Colonic mucosa (tissue), 4 donors: ENCODE data around the gene PRKAB2. TPM values are rescaled to one million over a fixed set of nuclear protein-coding genes. Genes with fewer than 3 reads are reported as not detected.
A peak's percentile ranks its signal among the peaks of the same experiment; 100 is the strongest.

Experiments used
- DNase-seq: peaks from one replicate; pipeline ENCODE4 v3.0.0-alpha.2; 2020
- H3K27ac ChIP-seq: fragments of 200-600 bp; one replicate; pipeline ENCODE4 v1.8.0; 2021
- H3K27me3 ChIP-seq: fragments of 200-600 bp; one replicate; pipeline ENCODE4 v1.8.0; 2021
- H3K36me3 ChIP-seq: fragments of 200-600 bp; one replicate; pipeline ENCODE4 v1.8.0; 2021
- H3K4me1 ChIP-seq: fragments of 200-600 bp; one replicate; pipeline ENCODE4 v1.8.0; 2021; ENCODE audit warnings: mild to moderate bottlenecking
- H3K4me3 ChIP-seq: fragments of 200-600 bp; one replicate; pipeline ENCODE4 v1.8.0; 2021
- H3K9ac ChIP-seq, 2 donors: one replicate each; pipeline ENCODE4 v1.7.0; 2013; ENCODE audit warnings: control low read depth in 2 of 2, low read depth in 2 of 2, low read length in 2 of 2
- H3K9me3 ChIP-seq: fragments of 200-600 bp; one replicate; pipeline ENCODE4 v1.8.0; 2021
- intact Hi-C: fragments of 100-400 bp; cut with DNase I; formaldehyde crosslinking; loops from one replicate; pipeline ENCODE4 v1.14.1; 2022
- total RNA-seq, 2 donors: library from RNA; stranded (reverse); fragmentation: NEBNext Ultra II Directional in 1 of 2; extraction: Animal tissue kit (Norgen Biotek cat#: 25700) in 1 of 2; gene quantifications; one replicate each; pipeline ENCODE4 v1.2.1, GENCODE V29; 2021
- TF ChIP-seq, protein P1 (sequence below): fragments of 200-600 bp; IDR thresholded peaks from one replicate; pipeline ENCODE4 v1.8.0; 2022; ENCODE audit warnings: antibody characterized with exemption, mild to moderate bottlenecking
- donor health status: healthy.
- donor health status: DM: no; HTN: no; CAD: no.
- donor health status: DM: no; HTN: no; CAD: no.

Gene PRKAB2
- total RNA-seq, 2 donors from 2014 or later, result 11.3 to 22.5 TPM

DNA sequence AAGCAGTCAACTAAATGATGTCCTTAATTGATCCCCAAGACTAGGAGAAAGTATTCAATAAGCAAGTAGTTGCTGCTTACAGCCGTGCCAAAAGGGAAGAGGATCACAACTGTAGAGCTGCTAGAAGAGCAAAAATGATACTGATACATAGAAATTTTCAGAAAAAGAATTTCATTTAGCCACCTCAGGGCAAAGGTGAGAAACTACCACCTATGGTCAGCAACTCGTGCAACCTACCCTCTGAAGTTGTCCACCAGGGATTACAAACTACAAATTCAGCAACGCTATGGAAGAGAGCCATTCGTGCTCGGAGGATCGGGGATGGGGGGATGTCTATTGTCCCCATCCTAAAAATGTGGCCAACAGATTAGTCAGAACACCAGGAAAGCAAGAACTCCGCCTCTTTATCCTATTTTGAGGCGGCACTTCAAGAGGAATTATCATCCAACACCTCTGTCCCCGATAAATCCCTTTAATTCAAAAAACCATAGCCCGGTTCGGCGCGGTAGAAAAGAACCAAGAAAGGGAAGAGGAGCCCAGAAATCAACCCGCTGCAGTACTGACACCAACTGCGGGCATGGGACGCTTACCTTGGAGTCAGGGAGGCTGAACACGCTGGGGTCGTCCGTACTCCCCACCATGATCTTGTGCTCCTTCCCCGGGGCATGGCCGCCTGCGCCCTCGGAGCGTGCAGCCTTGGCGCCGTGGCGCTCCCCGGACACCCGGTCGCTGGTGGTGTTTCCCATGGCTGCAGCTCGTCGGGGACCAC, 687 bp downstream of the PRKAB2 start:
- TF ChIP-seq, protein P1, sequence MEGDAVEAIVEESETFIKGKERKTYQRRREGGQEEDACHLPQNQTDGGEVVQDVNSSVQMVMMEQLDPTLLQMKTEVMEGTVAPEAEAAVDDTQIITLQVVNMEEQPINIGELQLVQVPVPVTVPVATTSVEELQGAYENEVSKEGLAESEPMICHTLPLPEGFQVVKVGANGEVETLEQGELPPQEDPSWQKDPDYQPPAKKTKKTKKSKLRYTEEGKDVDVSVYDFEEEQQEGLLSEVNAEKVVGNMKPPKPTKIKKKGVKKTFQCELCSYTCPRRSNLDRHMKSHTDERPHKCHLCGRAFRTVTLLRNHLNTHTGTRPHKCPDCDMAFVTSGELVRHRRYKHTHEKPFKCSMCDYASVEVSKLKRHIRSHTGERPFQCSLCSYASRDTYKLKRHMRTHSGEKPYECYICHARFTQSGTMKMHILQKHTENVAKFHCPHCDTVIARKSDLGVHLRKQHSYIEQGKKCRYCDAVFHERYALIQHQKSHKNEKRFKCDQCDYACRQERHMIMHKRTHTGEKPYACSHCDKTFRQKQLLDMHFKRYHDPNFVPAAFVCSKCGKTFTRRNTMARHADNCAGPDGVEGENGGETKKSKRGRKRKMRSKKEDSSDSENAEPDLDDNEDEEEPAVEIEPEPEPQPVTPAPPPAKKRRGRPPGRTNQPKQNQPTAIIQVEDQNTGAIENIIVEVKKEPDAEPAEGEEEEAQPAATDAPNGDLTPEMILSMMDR, result no peak
- Histone ChIP-seq H3K36me3 (no peaks in the 10 kb centered on the region), H3K27me3 (no peaks in the 10 kb centered on the region), H3K27ac (peak overlapping the region; percentile 96), H3K9ac (peak overlapping the region; percentile 88 to 94), H3K4me1 (peaks cover 20% of the 10 kb centered on the region), H3K9me3 (no peaks in the 10 kb centered on the region), H3K4me3 (peak overlapping the region; percentile 92)
- intact Hi-C loops, result loop anchor here (2.0 kb wide), 1 partner anchor 71 kb away; the partner anchor contains the start of gene CHD1L
- DNase-seq, result no peak

- H3K4me1 ChIP-seq, result peaks cover 20% of the 10 kb centered on the region
- intact Hi-C loops, result no loop called here
These were observed 2.2 kb downstream of the PRKAB2 start for GRCh38 chr1:147169840-147170674.

GRCh38 chr1:147169171-147169570, 3.1 kb downstream of the PRKAB2 start:
- Histone ChIP-seq H3K36me3 (no peaks in the 10 kb centered on the region), H3K27me3 (no peaks in the 10 kb centered on the region), H3K9ac (no peak overlapping the region), H3K9me3 (no peaks in the 10 kb centered on the region), H3K27ac (peak overlapping the region; percentile 27), H3K4me3 (no peak overlapping the region), H3K4me1 (peaks cover 20% of the 10 kb centered on the region)
- TF ChIP-seq, protein P1, result no peak
- DNase-seq, result no peak
- intact Hi-C loops, result no loop called here

More at GRCh38 chr1:147169840-147170674, 2.2 kb downstream of the PRKAB2 start:
- no peak for DNase-seq
- H3K27ac ChIP-seq, result no peak overlapping the region
- no peaks in the 10 kb centered on the region for H3K27me3 ChIP-seq
- TF ChIP-seq, protein P1, result no peak
- H3K9me3 ChIP-seq, result no peaks in the 10 kb centered on the region
- H3K4me3 ChIP-seq, result no peak overlapping the region
- H3K9ac ChIP-seq, result no peak overlapping the region
- H3K36me3 ChIP-seq, result no peaks in the 10 kb centered on the region

DNA sequence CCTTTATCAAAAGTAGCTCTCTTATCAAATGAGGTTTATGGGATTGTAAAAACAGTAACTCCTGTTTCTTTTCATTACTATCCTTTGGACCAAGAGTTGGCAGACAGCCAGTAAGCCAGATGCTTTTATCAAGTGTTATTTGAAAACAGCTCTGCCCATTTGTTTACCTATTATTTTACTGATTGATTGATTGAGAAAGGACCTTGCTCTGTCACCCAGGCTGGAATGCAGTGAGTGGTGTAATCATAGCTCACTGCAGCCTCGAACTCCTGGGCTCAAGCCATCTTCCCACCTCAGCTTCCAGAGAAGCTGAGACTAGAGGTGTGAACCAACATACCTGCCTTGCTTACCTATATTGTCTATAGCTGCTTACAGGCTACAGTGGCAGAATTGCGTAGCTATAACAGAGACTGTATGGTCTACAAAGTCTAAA, 3.6 kb downstream of the PRKAB2 start:
- intact Hi-C loops, result no loop called here
- Histone ChIP-seq H3K27ac (peak overlapping the region; percentile 27), H3K4me1 (peaks cover 15% of the 10 kb centered on the region), H3K27me3 (no peaks in the 10 kb centered on the region), H3K4me3 (no peak overlapping the region), H3K36me3 (no peaks in the 10 kb centered on the region), H3K9ac (no peak overlapping the region), H3K9me3 (no peaks in the 10 kb centered on the region)
- TF ChIP-seq, protein P1, result no peak
- peak; percentile 81 for DNase-seq

GRCh38 chr1:147167365-147167764, 4.9 kb downstream of the PRKAB2 start:
- H3K4me3 ChIP-seq, result no peak overlapping the region
- H3K27ac ChIP-seq, result peak overlapping the region; percentile 27
- intact Hi-C loops, result no loop called here

More at GRCh38 chr1:147167365-147167764, 4.9 kb downstream of the PRKAB2 start:
- TF ChIP-seq, protein P1, result no peak
- Histone ChIP-seq H3K9ac (no peak overlapping the region), H3K36me3 (no peaks in the 10 kb centered on the region), H3K4me1 (peaks cover 13% of the 10 kb centered on the region), H3K9me3 (no peaks in the 10 kb centered on the region), H3K27me3 (no peaks in the 10 kb centered on the region)
- no peak for DNase-seq
